Stomach (tissue), 9 donors: ENCODE data around the gene ORC1. TPM values are rescaled to one million over a fixed set of nuclear protein-coding genes. Genes with fewer than 3 reads are reported as not detected.
A peak's percentile ranks its signal among the peaks of the same experiment; 100 is the strongest.

Experiments used
- DNase-seq, 2 donors: peaks; one replicate each; pipeline versions ENCODE4 v3.0.0 to v3.0.0-alpha.2; 2013 to 2019
- H3K27ac ChIP-seq, 5 donors: fragments of 200-600 bp in 4 of 5; sonication (generic) in 4 of 5; one replicate each; pipeline ENCODE4 v1.5.1; 2013 to 2019; ENCODE audit warnings: mild to moderate bottlenecking in 1 of 5, moderate library complexity in 1 of 5
- H3K27me3 ChIP-seq, 3 donors: fragments of 200-600 bp; sonication (generic); one replicate each; pipeline ENCODE4 v1.5.1; 2017 to 2019; ENCODE audit warnings: mixed run types in 1 of 3
- H3K36me3 ChIP-seq, 4 donors: fragments of 200-600 bp; sonication (generic); 1 replicate in 3 of 4; 2 replicates in 1 of 4; pipeline ENCODE4 v1.5.1; 2016 to 2019
- H3K4me1 ChIP-seq, 4 donors: fragments of 200-600 bp; sonication (generic); one replicate each; pipeline ENCODE4 v1.5.1; 2016 to 2019
- H3K4me3 ChIP-seq, 4 donors: fragments of 200-600 bp; sonication (generic) in 3 of 4; one replicate each; pipeline ENCODE4 v1.5.1; 2016 to 2019; ENCODE audit warnings: mild to moderate bottlenecking in 1 of 4
- H3K9me3 ChIP-seq, 4 donors: fragments of 200-600 bp; sonication (generic); one replicate each; pipeline ENCODE4 v1.5.1; 2016 to 2019
- CTCF ChIP-seq, 7 experiments: fragments of 450-650 bp in 4 of 7; fragments of 200-600 bp in 3 of 7; sonication (generic) in 3 of 7; IDR thresholded peaks; one replicate each; pipeline ENCODE4 v1.5.1; 2016 to 2019; ENCODE audit warnings: antibody characterized with exemption in 7 of 7, control low read depth in 2 of 7, mild to moderate bottlenecking in 1 of 7
- EP300 ChIP-seq: sonication (generic); formaldehyde crosslinking; IDR thresholded peaks from one replicate; pipeline ENCODE4 v1.6.1; 2017; ENCODE audit warnings: antibody characterized with exemption
- POLR2A ChIP-seq, 4 donors: fragments of 450-650 bp; IDR thresholded peaks; one replicate each; pipeline ENCODE4 v1.6.1; 2016; ENCODE audit warnings: antibody characterized with exemption in 4 of 4, control low read depth in 2 of 4, mild to moderate bottlenecking in 1 of 4, moderate library complexity in 1 of 4
- POLR2AphosphoS5 ChIP-seq, 3 donors: sonication (generic); formaldehyde crosslinking; IDR thresholded peaks; one replicate each; pipeline ENCODE4 v1.6.1; 2016; ENCODE audit warnings: antibody characterized with exemption in 3 of 3
- WGBS, 5 donors: extraction: QIAGEN DNeasy Blood & Tissue Kit in 3 of 5; methylation state at CpG; one replicate each; pipeline versions ENCODE4 v1.1.5 to v1.1.7; 2013 to 2018; 5-methylcytosine and 5-hydroxymethylcytosine counted together
- intact Hi-C: fragments of 100-400 bp; cut with DNase I; formaldehyde crosslinking; loops from one replicate; pipeline ENCODE4 v1.15.1; 2023; ENCODE audit warnings: low total_unique reads
- polyA plus RNA-seq, 3 donors: library from polyadenylated mRNA; stranded (reverse); fragments of 200-250 nt; gene quantifications; one replicate each; pipeline ENCODE4 v1.2.3, GENCODE V29; 2013
- total RNA-seq, 5 donors: library from RNA; depleted of rRNA; stranded (reverse); fragments of >200 nt; gene quantifications; one replicate each; pipeline versions ENCODE4 v1.1.0 to v1.2.3, GENCODE V29; 2014 to 2016
- donor health status: healthy with polysubstance abuse.
- donor health status: Bipolar disorder and iron deficiency.
- donor health status: healthy.

The ORC1 gene
- total and polyA plus RNA-seq, 8 donors: 1.1 to 19.4 (median 1.7) TPM

GRCh38 chr1:52355847-52356505 is 48.2 kb downstream of the ORC1 start:
- Histone ChIP-seq H3K9me3 (no peaks in the 10 kb centered on the region), H3K36me3 (peaks cover 83 to 100% (median 100%) of the 10 kb centered on the region in 4 donors), H3K27me3 (no peaks in the 10 kb centered on the region), H3K27ac (no peak overlapping the region), H3K4me1 (peaks cover 0 to 1% (median 0%) of the 10 kb centered on the region in 4 donors), H3K4me3 (no peak overlapping the region)
- no peak for DNase-seq
- 78 to 93% (median 90%) methylated on average over 9 to 11 of the region's 11 CpGs for WGBS, 5 donors
- TF ChIP-seq POLR2AphosphoS5 (IDR thresholded peaks at IDR 0.05): no peak
- no peak for TF ChIP-seq POLR2A (IDR thresholded peaks at IDR 0.05)
- TF ChIP-seq CTCF (IDR thresholded peaks at IDR 0.05): no peak
- TF ChIP-seq EP300: no peak
- intact Hi-C loops: loop anchor here (10.0 kb wide), 1 partner anchor 221 kb away; no protein-coding TSS in a partner anchor

GRCh38 chr1:52355436-52355835 is 48.8 kb downstream of the ORC1 start:
- no peak for TF ChIP-seq POLR2A (IDR thresholded peaks at IDR 0.05)
- TF ChIP-seq EP300: no peak
- no peak for TF ChIP-seq POLR2AphosphoS5 (IDR thresholded peaks at IDR 0.05)
- no peak for TF ChIP-seq CTCF (IDR thresholded peaks at IDR 0.05)
- Histone ChIP-seq H3K36me3 (peaks cover 77 to 100% (median 99%) of the 10 kb centered on the region in 4 donors), H3K4me1 (peaks cover 0 to 7% (median under 1%) of the 10 kb centered on the region in 4 donors), H3K4me3 (no peak overlapping the region), H3K27ac (no peak overlapping the region), H3K9me3 (no peaks in the 10 kb centered on the region), H3K27me3 (no peaks in the 10 kb centered on the region)
- WGBS, 5 donors: 93 to 95% (median 94%) methylated on average over 8 of the region's 8 CpGs
- DNase-seq: no peak
- intact Hi-C loops: loop anchor here (10.0 kb wide), 1 partner anchor 221 kb away; no protein-coding TSS in a partner anchor

- Histone ChIP-seq H3K9me3 (no peaks in the 10 kb centered on the region), H3K4me3 (no peak overlapping the region), H3K4me1 (peaks cover 0 to 7% (median 2%) of the 10 kb centered on the region in 4 donors), H3K27ac (peak overlapping the region in 1 of 5 donors; percentile 3), H3K36me3 (peaks cover 50 to 79% (median 78%) of the 10 kb centered on the region in 4 donors), H3K27me3 (no peaks in the 10 kb centered on the region)
- TF ChIP-seq POLR2AphosphoS5 (IDR thresholded peaks at IDR 0.05): no peak
- no peak for TF ChIP-seq EP300
- no peak for TF ChIP-seq CTCF (IDR thresholded peaks at IDR 0.05)
- TF ChIP-seq POLR2A (IDR thresholded peaks at IDR 0.05): no peak
- 78 to 85% (median 84%) methylated on average over 7 of the region's 7 CpGs for WGBS, 5 donors
- no peak for DNase-seq
- intact Hi-C loops: loop anchor here (10.0 kb wide), 1 partner anchor 218 kb away; no protein-coding TSS in a partner anchor
Observed at GRCh38 chr1:52352690-52353089, 51.5 kb downstream of the ORC1 start.

GRCh38 chr1:52348704-52349300 is 55.4 kb downstream of the ORC1 start:
- Histone ChIP-seq H3K27ac (peak overlapping the region in 1 of 5 donors; percentile 6), H3K36me3 (peaks cover 14 to 69% (median 50%) of the 10 kb centered on the region in 4 donors)
- WGBS, 5 donors: 51 to 64% (median 59%) methylated on average over 6 to 8 of the region's 8 CpGs

More at GRCh38 chr1:52348704-52349300, 55.4 kb downstream of the ORC1 start:
- peak in 1 of 2 donors; percentile 68 for DNase-seq
- H3K4me3 ChIP-seq: no peak overlapping the region
- H3K4me1 ChIP-seq: peaks cover 0 to 7% (median 2%) of the 10 kb centered on the region in 4 donors
- TF ChIP-seq POLR2A (IDR thresholded peaks at IDR 0.05) (no peak), EP300 (no peak), POLR2AphosphoS5 (IDR thresholded peaks at IDR 0.05) (no peak), CTCF (IDR thresholded peaks at IDR 0.05) (no peak)
- no peaks in the 10 kb centered on the region for H3K9me3 ChIP-seq
- H3K27me3 ChIP-seq: no peaks in the 10 kb centered on the region
- intact Hi-C loops: no loop called here
